ENCODE data around the gene GPR137C.

GPR137C gene

DNA sequence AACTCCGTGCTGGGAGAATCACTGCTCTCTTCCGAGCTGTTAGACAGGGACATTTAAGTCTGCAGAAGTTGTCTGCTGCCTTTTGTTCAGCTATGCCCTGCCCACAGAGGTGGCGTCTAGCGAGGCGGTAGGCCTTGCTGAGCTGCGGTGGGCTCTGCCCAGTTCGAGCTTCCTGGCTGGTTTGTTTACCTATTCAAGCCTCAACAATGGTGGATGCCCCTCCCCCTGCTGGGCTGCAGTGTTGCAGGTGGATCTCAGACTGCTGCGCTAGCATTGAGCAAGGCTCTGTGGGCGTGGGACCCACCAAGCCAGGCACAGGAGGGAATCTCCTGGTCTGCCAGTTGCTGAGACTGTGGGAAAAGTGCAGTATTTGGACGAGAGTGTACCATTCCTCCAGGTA is 43.7 kb downstream of the GPR137C start:
- H3K36me3 ChIP-seq (ENCODE audit: insufficient read depth, low read length): peaks cover 3% of the 10 kb centered on the region
- H3K4me3 ChIP-seq (ENCODE audit: low read length): no peak overlapping the region
- H3K4me1 ChIP-seq (ENCODE audit: insufficient read depth, low read length): no peaks in the 10 kb centered on the region
- H2AFZ ChIP-seq (ENCODE audit: low read depth, low read length): no peak overlapping the region
- H3K27me3 ChIP-seq (ENCODE audit: insufficient read depth, low read length): no peaks in the 10 kb centered on the region
- H3K9me3 ChIP-seq (ENCODE audit: low read length): no peaks in the 10 kb centered on the region

DNA sequence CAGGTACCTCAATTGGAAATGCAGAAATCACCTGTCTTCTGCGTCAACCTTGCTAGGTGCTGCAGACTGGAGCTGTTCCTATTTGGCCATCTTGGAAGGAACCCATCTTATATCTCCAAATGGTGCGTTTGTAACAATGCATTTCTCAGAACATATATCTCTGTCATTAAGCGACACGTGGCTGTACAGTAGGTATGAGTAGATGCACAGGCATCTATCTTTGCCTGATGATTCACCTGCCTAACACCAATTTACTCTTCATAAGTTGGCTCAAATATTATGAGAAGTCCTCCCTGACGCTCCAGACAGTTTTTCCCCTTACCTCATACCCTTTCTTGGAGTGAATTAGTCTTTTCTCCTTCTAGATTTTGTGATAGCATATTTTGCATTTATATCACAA is 44.2 kb downstream of the GPR137C start:
- Histone ChIP-seq H3K4me3 (ENCODE audit: low read length) (no peak overlapping the region), H3K4me1 (ENCODE audit: insufficient read depth, low read length) (no peaks in the 10 kb centered on the region), H3K36me3 (ENCODE audit: insufficient read depth, low read length) (peaks cover 3% of the 10 kb centered on the region), H2AFZ (ENCODE audit: low read depth, low read length) (no peak overlapping the region), H3K9me3 (ENCODE audit: low read length) (no peaks in the 10 kb centered on the region), H3K27me3 (ENCODE audit: insufficient read depth, low read length) (no peaks in the 10 kb centered on the region)

DNA sequence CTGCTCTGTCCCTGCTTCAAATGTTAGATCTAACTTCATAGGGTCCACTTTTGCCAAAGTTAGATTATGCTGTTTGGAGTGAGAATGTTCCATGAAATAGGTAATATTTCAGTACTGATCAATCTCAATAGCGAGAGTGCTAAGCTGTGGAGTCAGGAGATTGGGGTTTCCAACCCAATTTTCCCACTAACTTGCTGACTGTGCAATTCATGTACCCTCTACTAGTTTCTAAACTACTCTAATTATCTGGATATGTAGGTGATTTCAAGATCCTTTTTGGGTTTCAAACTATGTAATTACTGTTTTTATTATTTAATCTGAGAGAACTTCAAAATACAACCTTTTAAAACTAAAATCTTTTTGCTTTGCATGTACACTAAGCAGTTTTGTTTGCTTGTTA is 45.9 kb downstream of the GPR137C start:
- no peaks in the 10 kb centered on the region for H3K4me1 ChIP-seq (ENCODE audit: insufficient read depth, low read length)
- no peak overlapping the region for H3K4me3 ChIP-seq (ENCODE audit: low read length)
- no peaks in the 10 kb centered on the region for H3K9me3 ChIP-seq (ENCODE audit: low read length)
- H3K27me3 ChIP-seq (ENCODE audit: insufficient read depth, low read length): no peaks in the 10 kb centered on the region
- H3K36me3 ChIP-seq (ENCODE audit: insufficient read depth, low read length): peaks cover 3% of the 10 kb centered on the region
- no peak overlapping the region for H2AFZ ChIP-seq (ENCODE audit: low read depth, low read length)

DNA sequence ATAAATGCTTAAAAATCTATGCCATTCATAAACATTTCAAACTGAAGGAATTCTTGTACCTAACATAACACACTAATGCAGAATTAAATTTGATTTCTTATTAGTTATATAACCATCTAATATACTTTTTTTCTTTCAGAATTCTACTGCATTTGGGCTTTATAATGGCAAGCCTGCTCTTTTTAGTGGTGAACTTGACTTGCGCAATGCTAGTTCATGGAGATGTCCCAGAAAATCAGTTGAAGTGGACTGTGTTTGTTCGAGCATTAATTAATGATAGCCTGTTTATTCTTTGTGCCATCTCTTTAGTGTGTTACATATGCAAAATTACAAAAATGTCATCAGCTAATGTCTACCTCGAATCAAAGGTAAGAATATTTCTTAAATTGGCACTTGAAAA is 47.3 kb downstream of the GPR137C start:
- H2AFZ ChIP-seq (ENCODE audit: low read depth, low read length): no peak overlapping the region
- H3K27me3 ChIP-seq (ENCODE audit: insufficient read depth, low read length): no peaks in the 10 kb centered on the region
- peaks cover 3% of the 10 kb centered on the region for H3K36me3 ChIP-seq (ENCODE audit: insufficient read depth, low read length)
- H3K4me3 ChIP-seq (ENCODE audit: low read length): no peak overlapping the region
- H3K4me1 ChIP-seq (ENCODE audit: insufficient read depth, low read length): no peaks in the 10 kb centered on the region
- H3K9me3 ChIP-seq (ENCODE audit: low read length): no peaks in the 10 kb centered on the region

DNA sequence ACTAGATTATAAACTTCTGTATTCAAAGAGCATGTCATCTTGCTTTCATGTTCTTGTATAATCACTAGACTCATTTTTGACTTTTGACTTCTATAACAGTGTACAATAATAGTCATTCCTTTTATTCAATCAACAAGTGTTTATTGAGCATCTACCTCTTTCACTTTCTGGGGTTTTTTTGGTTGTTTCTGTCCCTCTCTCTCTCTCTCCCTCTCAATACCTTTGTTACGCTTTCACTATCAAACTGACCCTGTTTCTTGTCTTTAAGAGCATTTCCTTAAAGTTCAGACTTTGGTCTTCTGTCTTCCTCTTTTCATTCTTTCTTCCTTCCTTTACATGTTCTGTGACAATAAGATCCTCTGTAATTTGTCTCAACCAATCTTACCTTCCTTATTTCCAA is 49.5 kb downstream of the GPR137C start:
- no peaks in the 10 kb centered on the region for H3K4me1 ChIP-seq (ENCODE audit: insufficient read depth, low read length)
- H3K36me3 ChIP-seq (ENCODE audit: insufficient read depth, low read length): peaks cover 3% of the 10 kb centered on the region
- no peak overlapping the region for H3K4me3 ChIP-seq (ENCODE audit: low read length)
- H3K9me3 ChIP-seq (ENCODE audit: low read length): no peaks in the 10 kb centered on the region
- no peak overlapping the region for H2AFZ ChIP-seq (ENCODE audit: low read depth, low read length)
- no peaks in the 10 kb centered on the region for H3K27me3 ChIP-seq (ENCODE audit: insufficient read depth, low read length)

DNA sequence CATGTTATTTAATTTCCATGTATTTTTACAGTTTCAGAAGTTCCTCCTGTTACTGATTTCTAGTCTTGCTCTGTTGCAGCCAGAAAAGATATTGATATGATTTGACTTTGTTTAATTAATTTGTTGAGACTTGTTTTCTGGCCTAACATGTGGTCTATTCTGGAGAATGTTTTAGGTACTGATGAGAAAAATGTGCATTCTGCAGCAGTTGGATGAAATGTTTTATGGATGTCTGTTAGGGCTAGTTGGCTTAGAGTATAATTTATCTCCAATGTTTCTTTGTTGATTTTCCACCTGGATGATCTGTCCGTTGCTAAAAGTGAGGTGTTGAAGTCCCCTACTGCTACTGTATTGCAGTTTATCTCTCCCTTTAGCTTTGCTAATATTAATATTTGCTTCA is 54.4 kb downstream of the GPR137C start:
- no peaks in the 10 kb centered on the region for H3K27me3 ChIP-seq (ENCODE audit: insufficient read depth, low read length)
- no peak overlapping the region for H3K4me3 ChIP-seq (ENCODE audit: low read length)
- no peaks in the 10 kb centered on the region for H3K4me1 ChIP-seq (ENCODE audit: insufficient read depth, low read length)
- H3K9me3 ChIP-seq (ENCODE audit: low read length): no peaks in the 10 kb centered on the region
- no peak overlapping the region for H2AFZ ChIP-seq (ENCODE audit: low read depth, low read length)
- no peaks in the 10 kb centered on the region for H3K36me3 ChIP-seq (ENCODE audit: insufficient read depth, low read length)

DNA sequence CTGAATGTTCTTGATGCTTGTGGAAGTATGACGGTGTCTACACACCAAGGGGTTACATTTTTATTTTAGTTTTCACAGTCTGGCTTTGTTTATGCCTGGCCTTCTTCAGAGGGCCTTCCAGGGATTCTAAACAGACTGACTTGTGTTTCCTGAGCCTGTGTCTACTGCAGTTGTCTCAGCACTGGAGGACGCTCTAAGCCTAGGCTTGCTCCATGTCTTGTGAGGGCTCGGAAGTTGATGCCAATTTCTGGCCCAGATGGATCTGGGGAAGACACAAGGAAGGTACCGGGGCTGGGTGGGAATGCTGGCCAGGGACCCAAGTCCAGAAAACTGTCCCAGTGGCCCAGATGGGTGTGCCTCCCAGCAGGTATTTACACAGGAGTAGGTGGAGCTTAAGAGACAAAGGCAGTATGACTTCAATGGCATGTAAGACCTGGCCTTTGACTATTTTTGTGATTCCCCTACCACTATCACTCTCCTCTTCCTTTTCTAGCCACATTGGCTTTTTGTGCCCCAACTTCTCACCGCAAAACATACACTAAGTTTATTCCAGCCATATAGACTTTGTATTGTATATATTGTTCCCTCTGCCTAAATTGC is 56.9 kb downstream of the GPR137C start:
- Histone ChIP-seq H2AFZ (ENCODE audit: low read depth, low read length) (no peak overlapping the region), H3K36me3 (ENCODE audit: insufficient read depth, low read length) (no peaks in the 10 kb centered on the region), H3K27me3 (ENCODE audit: insufficient read depth, low read length) (no peaks in the 10 kb centered on the region), H3K4me1 (ENCODE audit: insufficient read depth, low read length) (no peaks in the 10 kb centered on the region), H3K9me3 (ENCODE audit: low read length) (no peaks in the 10 kb centered on the region), H3K4me3 (ENCODE audit: low read length) (no peak overlapping the region)

DNA sequence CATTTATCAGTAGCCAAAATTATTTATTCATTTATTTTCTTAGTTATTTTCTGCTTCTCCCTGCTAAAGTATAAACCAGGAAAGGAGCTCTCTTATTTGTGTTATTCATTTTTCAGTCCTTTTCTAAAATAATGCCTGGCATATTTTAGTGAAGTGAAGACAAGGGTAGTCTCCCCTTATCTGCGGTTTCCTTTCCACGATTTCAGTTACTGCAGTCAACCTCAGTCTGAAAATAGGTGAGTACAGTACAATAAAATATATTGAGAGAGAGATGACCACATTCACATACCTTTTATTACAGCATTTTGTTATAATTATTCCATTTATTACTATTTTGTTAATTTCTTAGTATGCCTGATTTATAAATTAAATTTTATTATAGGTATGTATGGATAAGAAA is 57.6 kb downstream of the GPR137C start:
- Histone ChIP-seq H3K36me3 (ENCODE audit: insufficient read depth, low read length) (no peaks in the 10 kb centered on the region), H3K9me3 (ENCODE audit: low read length) (no peaks in the 10 kb centered on the region), H3K27me3 (ENCODE audit: insufficient read depth, low read length) (no peaks in the 10 kb centered on the region), H3K4me3 (ENCODE audit: low read length) (no peak overlapping the region), H2AFZ (ENCODE audit: low read depth, low read length) (no peak overlapping the region), H3K4me1 (ENCODE audit: insufficient read depth, low read length) (no peaks in the 10 kb centered on the region)

DNA sequence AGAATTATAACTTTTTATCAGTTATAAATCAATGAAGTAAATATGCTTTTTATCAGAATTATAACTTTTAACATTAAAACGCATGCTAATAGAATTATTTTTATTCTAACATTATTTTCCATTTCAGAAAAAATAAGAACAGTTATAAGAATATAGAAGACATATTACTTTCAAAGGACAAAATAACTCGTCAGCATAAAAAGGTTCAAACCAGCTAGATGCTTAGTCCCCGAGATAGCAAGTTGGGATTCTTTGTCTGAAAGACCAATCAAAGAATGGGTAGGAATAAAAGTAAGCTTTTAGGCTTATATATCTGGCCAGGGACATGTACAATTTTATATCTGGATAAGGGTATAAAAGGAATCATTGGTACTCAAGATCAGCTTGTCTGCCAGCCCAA is 66.0 kb downstream of the GPR137C start:
- Histone ChIP-seq H3K27me3 (ENCODE audit: insufficient read depth, low read length) (no peaks in the 10 kb centered on the region), H3K4me3 (ENCODE audit: low read length) (no peak overlapping the region), H3K4me1 (ENCODE audit: insufficient read depth, low read length) (no peaks in the 10 kb centered on the region), H3K36me3 (ENCODE audit: insufficient read depth, low read length) (no peaks in the 10 kb centered on the region), H2AFZ (ENCODE audit: low read depth, low read length) (no peak overlapping the region), H3K9me3 (ENCODE audit: low read length) (no peaks in the 10 kb centered on the region)

DNA sequence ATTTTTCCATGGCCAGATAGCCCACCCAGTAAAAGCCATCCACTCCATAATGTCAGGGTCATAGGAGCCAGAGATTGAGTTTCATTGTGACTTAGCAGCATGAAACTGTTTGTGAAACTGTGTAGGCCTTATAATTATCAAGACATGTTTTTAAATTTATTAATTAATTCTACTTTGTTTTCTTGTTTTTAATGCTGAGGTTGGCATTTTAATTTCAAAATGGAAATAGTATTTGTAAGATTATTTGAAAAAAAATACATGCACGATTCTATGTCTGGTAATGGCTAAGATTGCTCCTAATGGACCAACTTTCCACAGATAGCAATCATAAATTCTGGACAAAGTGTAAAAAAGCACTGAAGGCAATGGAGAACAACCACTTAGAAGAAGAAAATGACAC is 67.1 kb downstream of the GPR137C start:
- Histone ChIP-seq H3K4me3 (ENCODE audit: low read length) (no peak overlapping the region), H3K4me1 (ENCODE audit: insufficient read depth, low read length) (no peaks in the 10 kb centered on the region), H2AFZ (ENCODE audit: low read depth, low read length) (no peak overlapping the region), H3K9me3 (ENCODE audit: low read length) (no peaks in the 10 kb centered on the region), H3K36me3 (ENCODE audit: insufficient read depth, low read length) (no peaks in the 10 kb centered on the region), H3K27me3 (ENCODE audit: insufficient read depth, low read length) (no peaks in the 10 kb centered on the region)

DNA sequence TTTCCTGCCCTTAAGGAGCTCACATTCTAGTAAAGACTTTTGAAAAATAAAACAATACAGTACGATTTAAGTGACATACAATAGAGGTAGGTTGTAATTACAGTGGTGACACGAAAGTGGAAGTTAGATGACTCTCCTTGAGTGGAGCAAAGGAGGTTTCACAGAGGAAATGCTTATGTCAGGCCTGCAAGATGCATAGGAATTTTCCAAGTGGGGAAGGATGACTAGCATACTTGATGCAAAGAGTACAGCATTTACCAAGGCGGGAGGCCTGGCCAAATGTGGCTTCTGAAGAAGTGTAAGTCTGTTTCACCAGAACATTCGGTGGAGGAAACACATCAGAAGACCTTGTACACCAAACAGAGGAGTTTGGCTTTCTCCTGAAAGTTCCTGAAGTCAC is 87.5 kb downstream of the GPR137C start:
- H3K4me1 ChIP-seq (ENCODE audit: insufficient read depth, low read length): no peaks in the 10 kb centered on the region
- no peaks in the 10 kb centered on the region for H3K27me3 ChIP-seq (ENCODE audit: insufficient read depth, low read length)
- no peak overlapping the region for H2AFZ ChIP-seq (ENCODE audit: low read depth, low read length)

DNA sequence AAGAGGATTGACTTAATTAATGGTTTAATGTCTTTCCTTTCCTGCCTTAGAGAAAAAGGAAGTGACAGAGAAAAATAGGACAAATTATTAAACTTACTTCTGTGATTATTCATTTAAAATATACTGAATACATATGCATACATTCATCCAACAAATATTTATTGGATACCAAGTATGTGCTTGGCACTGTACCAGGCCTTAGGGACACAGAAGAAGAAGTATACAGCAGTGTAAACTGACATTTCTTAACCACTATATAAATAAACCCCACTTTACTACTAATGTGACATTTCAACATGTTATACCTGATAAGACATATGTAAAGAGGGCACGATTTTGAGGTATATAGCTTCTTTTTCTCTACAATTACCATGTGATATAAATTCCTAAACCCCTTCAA is 89.1 kb downstream of the GPR137C start:
- no peak overlapping the region for H2AFZ ChIP-seq (ENCODE audit: low read depth, low read length)
- H3K27me3 ChIP-seq (ENCODE audit: insufficient read depth, low read length): no peaks in the 10 kb centered on the region
- no peak overlapping the region for H3K4me3 ChIP-seq (ENCODE audit: low read length)
- H3K4me1 ChIP-seq (ENCODE audit: insufficient read depth, low read length): no peaks in the 10 kb centered on the region
- H3K36me3 ChIP-seq (ENCODE audit: insufficient read depth, low read length): peaks cover 23% of the 10 kb centered on the region
- H3K9me3 ChIP-seq (ENCODE audit: low read length): no peaks in the 10 kb centered on the region

More for the DNA sequence above, 87.5 kb downstream of the GPR137C start:
- peaks cover 16% of the 10 kb centered on the region for H3K36me3 ChIP-seq (ENCODE audit: insufficient read depth, low read length)
- H3K4me3 ChIP-seq (ENCODE audit: low read length): no peak overlapping the region
- H3K9me3 ChIP-seq (ENCODE audit: low read length): no peaks in the 10 kb centered on the region

DNA sequence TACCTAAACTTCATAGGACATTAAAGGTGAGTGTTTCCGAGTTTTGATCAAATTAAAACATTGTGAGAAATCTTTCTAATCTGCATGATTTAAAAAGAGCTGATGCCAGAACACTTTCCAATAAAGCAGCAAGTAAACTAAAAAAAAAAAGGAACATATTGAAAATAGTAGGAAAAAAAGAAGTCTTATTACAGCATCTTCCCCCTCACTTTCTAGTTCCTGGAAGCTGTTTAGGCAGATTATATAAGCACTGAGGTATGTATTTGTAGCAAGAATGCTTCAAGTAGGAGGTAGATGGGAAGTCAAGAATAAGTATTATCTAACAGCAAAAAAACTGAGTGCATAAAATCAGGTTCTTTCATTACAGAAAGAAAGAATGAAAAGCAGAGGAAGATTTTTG is 96.9 kb downstream of the GPR137C start:
- H3K4me3 ChIP-seq (ENCODE audit: low read length): no peak overlapping the region
- peaks cover 36% of the 10 kb centered on the region for H3K36me3 ChIP-seq (ENCODE audit: insufficient read depth, low read length)
- no peaks in the 10 kb centered on the region for H3K9me3 ChIP-seq (ENCODE audit: low read length)
- H3K4me1 ChIP-seq (ENCODE audit: insufficient read depth, low read length): no peaks in the 10 kb centered on the region
- no peaks in the 10 kb centered on the region for H3K27me3 ChIP-seq (ENCODE audit: insufficient read depth, low read length)
- H2AFZ ChIP-seq (ENCODE audit: low read depth, low read length): no peak overlapping the region

DNA sequence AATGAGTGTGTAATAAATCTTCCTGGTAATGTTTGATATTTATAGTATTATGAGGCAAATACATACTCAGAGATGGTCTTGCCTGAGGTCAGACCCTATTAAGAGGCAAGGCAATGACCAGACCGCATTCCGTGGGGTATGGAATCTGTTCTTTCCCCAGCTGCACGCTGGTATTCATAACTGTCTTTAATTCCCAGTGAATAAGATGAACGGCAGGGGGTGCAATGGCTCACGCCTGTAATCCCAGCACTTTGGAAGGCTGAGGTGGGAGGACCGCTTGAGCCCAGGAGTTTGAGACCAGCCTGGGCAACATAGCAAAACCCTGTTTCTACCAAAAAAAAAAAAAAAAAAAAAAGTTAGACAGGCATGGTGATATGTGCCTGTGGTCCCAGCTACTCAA is 98.1 kb downstream of the GPR137C start:
- H3K36me3 ChIP-seq (ENCODE audit: insufficient read depth, low read length): peaks cover 28% of the 10 kb centered on the region

More for the DNA sequence above, 98.1 kb downstream of the GPR137C start:
- Histone ChIP-seq H3K9me3 (ENCODE audit: low read length) (no peaks in the 10 kb centered on the region), H3K4me1 (ENCODE audit: insufficient read depth, low read length) (no peaks in the 10 kb centered on the region), H2AFZ (ENCODE audit: low read depth, low read length) (no peak overlapping the region), H3K27me3 (ENCODE audit: insufficient read depth, low read length) (no peaks in the 10 kb centered on the region), H3K4me3 (ENCODE audit: low read length) (no peak overlapping the region)

All from neuron (in vitro differentiated cells).